NCI-H1105 treated with DMSO at 0.1 percent for 48 hours (cell line): ENCODE measurements around the gene RBP3.
A peak's percentile ranks its signal among the peaks of the same experiment; 100 is the strongest.

Source experiments
- DNase-seq: peaks from one replicate; lab custom pipeline; 2025; lab: John Stamatoyannopoulos, UW

RBP3 gene

GRCh38 chr10:47357911-47358310 lies 9.7 kb downstream of the RBP3 start:
- no peak for DNase-seq

- no peak for DNase-seq
These were observed 10.3 kb downstream of the RBP3 start for GRCh38 chr10:47358457-47358856.

- DNase-seq = no peak
These were observed 10.9 kb downstream of the RBP3 start for GRCh38 chr10:47359101-47359500.

GRCh38 chr10:47359626-47360418 lies 11.7 kb downstream of the RBP3 start:
- DNase-seq = no peak

GRCh38 chr10:47360419-47361040 lies 12.4 kb downstream of the RBP3 start:
- no peak for DNase-seq

GRCh38 chr10:47361293-47361692 lies 13.1 kb downstream of the RBP3 start:
- DNase-seq = peak; percentile 0

GRCh38 chr10:47362199-47362598 lies 14.0 kb downstream of the RBP3 start:
- DNase-seq = no peak

- no peak for DNase-seq
These were observed 15.6 kb downstream of the RBP3 start for GRCh38 chr10:47363781-47364180.

- peak; percentile 57 for DNase-seq
These were observed 16.2 kb downstream of the RBP3 start for GRCh38 chr10:47364366-47364765.

GRCh38 chr10:47364911-47365310 lies 16.7 kb downstream of the RBP3 start:
- DNase-seq = no peak

- DNase-seq = no peak
These were observed 17.4 kb downstream of the RBP3 start for GRCh38 chr10:47365431-47366180.

- no peak for DNase-seq
These were observed 18.0 kb downstream of the RBP3 start for GRCh38 chr10:47366181-47366631.

- DNase-seq = no peak
These were observed 18.7 kb downstream of the RBP3 start for GRCh38 chr10:47366731-47367460.

GRCh38 chr10:47367646-47368045 lies 19.5 kb downstream of the RBP3 start:
- DNase-seq = no peak

GRCh38 chr10:47368431-47369180 lies 20.4 kb downstream of the RBP3 start:
- DNase-seq = no peak

GRCh38 chr10:47369251-47369894 lies 21.2 kb downstream of the RBP3 start:
- no peak for DNase-seq

- no peak for DNase-seq
These were observed 22.0 kb downstream of the RBP3 start for GRCh38 chr10:47370015-47370767.

- no peak for DNase-seq
These were observed 22.7 kb downstream of the RBP3 start for GRCh38 chr10:47370878-47371277.

- DNase-seq = no peak
These were observed 23.7 kb downstream of the RBP3 start for GRCh38 chr10:47371629-47372485.
